Fibroblast of villous mesenchyme (primary cell): ENCODE data around the gene SLC7A14. TPM values are rescaled to one million over a fixed set of nuclear protein-coding genes. Genes with fewer than 3 reads are reported as not detected.

Experiments
- DNase-seq: peaks from one replicate; pipeline ENCODE4 v3.0.0-alpha.2; 2010; ENCODE audit warnings: low read depth
- H3K4me3 ChIP-seq: 2 replicates; pipeline ENCODE4 v1.5.1; 2011; ENCODE audit warnings: low read depth, mild to moderate bottlenecking, low read length
- CTCF ChIP-seq: IDR thresholded peaks from 2 replicates; pipeline ENCODE4 v1.5.1; 2012; ENCODE audit warnings: low read depth, mild to moderate bottlenecking, low read length; ENCODE audit not compliant: insufficient read depth
- total RNA-seq: library from RNA; depleted of rRNA; stranded (reverse); fragments of >200 nt; gene quantifications from 2 replicates; pipeline ENCODE4 v1.2.3, GENCODE V29; 2012

Gene SLC7A14
- total RNA-seq: 1.6 and 2.2 TPM in 2 replicates

- peak within 1 kb of the TSS; percentile 41 for H3K4me3 ChIP-seq
- TF ChIP-seq CTCF: no peak
- DNase-seq: no peak
Measured at GRCh38 chr3:170585937-170586310, at the start of gene SLC7A14. Gene SLC7A14 (minus strand): TSS chr3:170586075. CDS start chr3:170526936, 59,139 bp downstream.

GRCh38 chr3:170635385-170635735 is 49.5 kb upstream of the SLC7A14 start:
- no peak for DNase-seq
- H3K4me3 ChIP-seq: no peak overlapping the region
- no peak for TF ChIP-seq CTCF

GRCh38 chr3:170634663-170635384 is 48.9 kb upstream of the SLC7A14 start:
- no peak for TF ChIP-seq CTCF
- no peak for DNase-seq
- H3K4me3 ChIP-seq: no peak overlapping the region

GRCh38 chr3:170633573-170633972 is 47.7 kb upstream of the SLC7A14 start:
- TF ChIP-seq CTCF: no peak
- no peak for DNase-seq
- no peak overlapping the region for H3K4me3 ChIP-seq

- peak; percentile 10 for DNase-seq
- TF ChIP-seq CTCF: no peak
- H3K4me3 ChIP-seq: no peak overlapping the region
Measured at GRCh38 chr3:170632780-170633179, 46.9 kb upstream of the SLC7A14 start.

GRCh38 chr3:170631755-170632488 is 46.0 kb upstream of the SLC7A14 start:
- no peak for DNase-seq
- H3K4me3 ChIP-seq: no peak overlapping the region
- no peak for TF ChIP-seq CTCF
